IPS-20b (cell line): ENCODE results near the gene CPLANE2.
"Not testable (repeated sequence)": the region's sequence is repeated elsewhere in the genome, so short reads cannot be mapped to it uniquely, and the experiment has no call there.

Experiments used
- H3K27ac ChIP-seq: one replicate; pipeline ENCODE4 v1.5.1; 2013; ENCODE audit warnings: low read length
- H3K27me3 ChIP-seq: 2 replicates; pipeline ENCODE4 v1.6.1; 2013; ENCODE audit warnings: mild to moderate bottlenecking, low read length, inconsistent platforms; ENCODE audit not compliant: insufficient read depth
- H3K36me3 ChIP-seq: 2 replicates; pipeline ENCODE4 v1.6.1; 2013; ENCODE audit warnings: low read depth, mild to moderate bottlenecking, inconsistent platforms, low read length, moderate library complexity; ENCODE audit not compliant: insufficient read depth
- H3K4me1 ChIP-seq: 2 replicates; pipeline ENCODE4 v1.6.1; 2013; ENCODE audit warnings: mild to moderate bottlenecking, control low read depth, inconsistent platforms, low read length, moderate library complexity; ENCODE audit not compliant: insufficient read depth
- H3K4me3 ChIP-seq: 2 replicates; pipeline ENCODE4 v1.5.1; 2013; ENCODE audit warnings: mild to moderate bottlenecking, low read length, inconsistent platforms
- H3K9ac ChIP-seq: 2 replicates; pipeline ENCODE4 v1.6.1; 2013; ENCODE audit warnings: low read depth, mild to moderate bottlenecking, inconsistent platforms, low read length, moderate library complexity
- H3K9me3 ChIP-seq: 2 replicates; pipeline ENCODE4 v1.6.1; 2013; ENCODE audit warnings: mild to moderate bottlenecking, low read depth, low read length, inconsistent platforms; ENCODE audit not compliant: insufficient read depth

Gene CPLANE2

GRCh38 chr1:16247441-16247840 is 10.5 kb upstream of the CPLANE2 start:
- Histone ChIP-seq H3K36me3 (peaks cover 44% of the 10 kb centered on the region), H3K27ac (no peak overlapping the region), H3K27me3 (no peaks in the 10 kb centered on the region), H3K4me3 (no peak overlapping the region), H3K9me3 (no peaks in the 10 kb centered on the region), H3K9ac (no peak overlapping the region), H3K4me1 (no peaks in the 10 kb centered on the region)

DNA sequence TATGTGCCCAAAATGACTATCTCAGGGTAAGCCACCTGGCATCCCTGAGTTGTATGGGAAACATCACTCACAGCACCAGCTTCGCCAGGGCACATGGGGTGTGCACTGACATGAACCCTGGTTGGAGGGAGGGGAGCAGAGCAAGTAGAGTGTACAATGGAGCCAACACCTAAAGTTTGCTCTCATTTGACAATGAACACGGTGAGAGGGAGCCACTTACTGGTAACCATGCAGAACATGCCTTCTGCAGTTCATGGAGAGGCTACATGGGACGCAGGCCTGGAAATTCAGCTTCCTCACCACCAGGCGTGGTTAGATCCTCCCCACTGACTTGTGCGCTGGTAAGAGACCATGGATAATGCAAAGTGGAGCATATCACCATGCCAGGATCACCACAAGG is 10.0 kb upstream of the CPLANE2 start:
- no peaks in the 10 kb centered on the region for H3K4me1 ChIP-seq
- peaks cover 39% of the 10 kb centered on the region for H3K36me3 ChIP-seq
- H3K9ac ChIP-seq, result no peak overlapping the region
- H3K27ac ChIP-seq, result no peak overlapping the region
- no peak overlapping the region for H3K4me3 ChIP-seq
- H3K27me3 ChIP-seq, result no peaks in the 10 kb centered on the region
- H3K9me3 ChIP-seq, result no peaks in the 10 kb centered on the region

GRCh38 chr1:16246239-16246638 is 9.3 kb upstream of the CPLANE2 start:
- not testable (repeated sequence) for H3K9me3 ChIP-seq, H3K27ac ChIP-seq, H3K9ac ChIP-seq, H3K4me1 ChIP-seq, H3K27me3 ChIP-seq, H3K4me3 ChIP-seq
- peaks cover 32% of the 10 kb centered on the region for H3K36me3 ChIP-seq

DNA sequence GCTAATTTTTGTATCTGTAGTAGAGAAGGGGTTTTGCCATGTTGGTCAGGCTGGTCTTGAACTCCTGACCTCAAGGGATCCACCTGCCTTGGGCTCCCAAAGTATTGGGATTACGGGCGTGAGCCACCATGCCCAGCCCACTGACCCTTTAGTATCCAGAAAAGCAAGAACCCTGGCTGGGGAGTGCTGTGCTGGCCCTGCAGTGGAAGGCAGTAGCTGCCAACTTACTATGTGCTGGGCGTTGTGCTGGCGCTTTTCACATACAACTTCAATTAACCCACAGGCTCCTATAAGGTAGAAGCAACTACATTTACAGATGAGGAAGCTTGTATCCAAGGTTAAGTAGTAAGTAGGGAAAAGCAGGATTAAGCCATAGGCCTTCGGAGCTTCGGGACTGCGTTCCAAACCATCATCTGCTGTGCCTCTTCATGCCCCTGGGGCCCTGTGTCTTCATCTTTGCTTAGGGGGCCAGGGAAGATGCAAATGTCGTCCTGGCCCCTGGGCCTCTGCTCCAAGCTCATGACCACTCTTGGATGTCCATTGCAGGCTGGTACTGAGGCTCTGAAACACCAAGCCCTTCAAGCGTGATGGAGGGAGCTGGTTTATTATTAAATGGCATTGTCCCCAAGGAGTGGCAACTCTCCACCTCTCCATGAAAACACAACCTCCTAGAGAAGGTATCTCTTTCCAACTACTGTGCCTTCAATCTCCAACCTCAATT is 8.7 kb upstream of the CPLANE2 start:
- H3K9ac ChIP-seq, result no peak overlapping the region
- H3K4me3 ChIP-seq, result no peak overlapping the region
- H3K4me1 ChIP-seq, result no peaks in the 10 kb centered on the region
- H3K9me3 ChIP-seq, result no peaks in the 10 kb centered on the region
- peaks cover 26% of the 10 kb centered on the region for H3K36me3 ChIP-seq
- H3K27me3 ChIP-seq, result no peaks in the 10 kb centered on the region
- no peak overlapping the region for H3K27ac ChIP-seq

GRCh38 chr1:16244650-16245285 is 7.8 kb upstream of the CPLANE2 start:
- H3K9ac ChIP-seq, result no peak overlapping the region
- no peaks in the 10 kb centered on the region for H3K27me3 ChIP-seq
- no peaks in the 10 kb centered on the region for H3K9me3 ChIP-seq
- H3K4me1 ChIP-seq, result no peaks in the 10 kb centered on the region
- no peak overlapping the region for H3K27ac ChIP-seq
- H3K4me3 ChIP-seq, result no peak overlapping the region
- peaks cover 19% of the 10 kb centered on the region; the same call in 1 of the 2 replicates for H3K36me3 ChIP-seq

- Histone ChIP-seq H3K9me3 (no peaks in the 10 kb centered on the region), H3K27ac (no peak overlapping the region), H3K27me3 (no peaks in the 10 kb centered on the region), H3K4me3 (no peak overlapping the region), H3K4me1 (no peaks in the 10 kb centered on the region), H3K9ac (0 out of 2 replicates have a peak overlapping the region, but pooled peaks have one; percentile 12), H3K36me3 (peaks cover 12% of the 10 kb centered on the region; the same call in 1 of the 2 replicates)
These were observed 7.1 kb upstream of the CPLANE2 start for GRCh38 chr1:16243936-16244649.

DNA sequence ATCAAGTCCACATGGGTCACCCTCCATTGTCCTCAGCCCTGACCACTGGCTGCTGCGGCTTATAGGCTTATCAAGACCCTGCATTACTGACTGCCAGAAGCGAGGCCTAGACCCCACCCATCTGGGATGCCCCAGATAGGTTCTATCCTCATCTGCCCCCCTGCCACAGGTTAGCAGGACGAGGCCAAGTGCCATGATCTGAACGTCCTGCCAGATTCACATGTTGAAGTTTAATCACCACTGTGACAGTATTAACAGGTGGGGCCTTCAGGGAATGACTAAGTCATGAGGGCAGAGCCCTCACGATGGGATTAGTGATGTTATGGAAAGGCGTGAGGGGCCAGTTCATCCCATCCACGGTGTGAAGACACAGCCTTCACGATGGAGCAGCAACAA is 6.2 kb upstream of the CPLANE2 start:
- H3K4me1 ChIP-seq, result no peaks in the 10 kb centered on the region
- peaks cover 7% of the 10 kb centered on the region; the same call in 1 of the 2 replicates for H3K36me3 ChIP-seq
- H3K9me3 ChIP-seq, result no peaks in the 10 kb centered on the region
- H3K4me3 ChIP-seq, result no peak overlapping the region
- H3K27me3 ChIP-seq, result no peaks in the 10 kb centered on the region
- no peak overlapping the region for H3K9ac ChIP-seq
- no peak overlapping the region for H3K27ac ChIP-seq

DNA sequence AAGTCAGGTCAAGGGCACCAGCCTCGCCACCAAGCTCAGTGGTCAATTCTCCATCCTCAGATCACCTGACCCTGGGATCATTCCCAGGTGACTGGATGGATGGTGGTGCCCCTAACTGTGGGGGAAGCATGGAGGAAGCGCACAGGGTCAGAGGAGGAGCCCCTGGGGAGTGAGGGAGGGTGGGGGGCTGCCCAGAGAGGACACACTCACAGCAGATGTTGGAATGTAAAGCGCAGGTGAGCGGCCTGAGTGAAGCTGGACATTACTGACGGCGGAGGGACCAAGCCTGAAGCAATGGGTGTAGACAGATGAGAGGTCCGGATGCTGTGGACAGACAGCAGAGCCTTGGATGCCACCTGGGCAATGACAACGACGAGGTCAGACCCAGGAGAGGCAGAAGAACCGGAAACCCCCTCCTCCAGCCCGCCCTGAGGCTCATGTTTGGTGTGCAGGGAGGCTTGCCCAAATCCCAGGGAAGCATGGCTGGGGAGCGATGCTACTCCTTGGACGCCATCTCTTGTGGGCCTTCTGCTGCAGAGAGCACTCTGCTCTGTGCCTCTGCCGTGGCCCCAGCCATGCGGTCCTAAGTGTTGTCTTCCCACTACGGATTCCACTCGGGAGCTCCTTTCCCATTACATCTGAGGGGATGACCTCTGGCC is 5.7 kb upstream of the CPLANE2 start:
- Histone ChIP-seq H3K9ac (no peak overlapping the region), H3K27ac (no peak overlapping the region)

DNA sequence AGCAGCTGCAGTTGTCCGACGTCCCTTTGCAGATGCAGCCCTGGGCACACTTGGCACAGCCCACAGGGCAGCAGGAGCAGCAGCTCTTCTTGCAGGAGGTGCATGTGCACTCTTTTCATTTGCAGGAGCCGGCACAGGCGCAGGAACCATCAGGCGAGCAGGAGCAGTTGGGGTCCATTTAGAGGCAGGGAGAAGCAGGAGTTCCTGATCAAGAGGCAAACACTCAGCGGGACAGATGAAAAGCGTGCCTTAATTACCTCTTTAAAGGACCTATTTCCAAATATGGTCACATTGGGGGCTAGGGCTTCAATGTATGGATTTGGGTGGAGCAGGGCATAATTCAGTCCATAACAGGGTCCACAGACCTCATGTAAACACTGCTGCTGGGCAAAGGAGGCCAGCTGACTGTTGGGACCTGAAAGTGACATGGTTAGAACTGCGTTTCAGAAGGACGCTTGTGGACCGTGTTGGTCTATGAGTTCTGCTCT is 4.3 kb upstream of the CPLANE2 start:
- Histone ChIP-seq H3K27ac (no peak overlapping the region), H3K4me1 (peaks cover 3% of the 10 kb centered on the region; the same call in 1 of the 2 replicates), H3K27me3 (peaks cover 3% of the 10 kb centered on the region), H3K9me3 (no peaks in the 10 kb centered on the region), H3K36me3 (no peaks in the 10 kb centered on the region), H3K9ac (no peak overlapping the region), H3K4me3 (no peak overlapping the region)

More for the DNA sequence above, 5.7 kb upstream of the CPLANE2 start:
- Histone ChIP-seq H3K4me3 (no peak overlapping the region), H3K9me3 (no peaks in the 10 kb centered on the region), H3K36me3 (peaks cover 7% of the 10 kb centered on the region; the same call in 1 of the 2 replicates), H3K27me3 (no peaks in the 10 kb centered on the region), H3K4me1 (no peaks in the 10 kb centered on the region)

DNA sequence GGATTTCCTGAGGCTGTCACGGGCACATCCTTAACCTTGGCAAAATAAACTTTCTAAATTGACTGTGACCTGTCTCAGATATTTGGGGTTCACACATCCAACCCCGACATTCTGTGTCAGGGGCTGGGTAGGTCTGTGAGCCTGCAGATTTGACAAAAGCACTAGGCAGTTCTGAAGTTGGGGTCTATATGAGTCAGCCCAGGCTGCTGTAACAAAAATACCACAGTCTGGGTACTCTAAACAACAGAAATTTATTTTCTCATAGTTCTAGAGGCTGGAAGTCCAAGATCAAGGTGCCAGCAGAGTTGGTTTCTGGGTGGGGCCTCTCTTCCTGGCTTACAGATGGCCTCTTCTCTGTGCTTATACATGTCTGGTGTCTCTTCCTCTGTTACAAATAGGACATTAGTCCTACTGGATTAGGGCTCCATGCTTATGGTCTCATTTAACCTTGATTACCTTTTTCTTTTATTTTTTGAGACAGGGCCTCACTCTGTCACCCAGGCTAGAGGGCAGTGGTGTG is 3.0 kb upstream of the CPLANE2 start:
- H3K4me1 ChIP-seq, result peaks cover 3% of the 10 kb centered on the region; the same call in 1 of the 2 replicates
- no peak overlapping the region for H3K4me3 ChIP-seq
- H3K27me3 ChIP-seq, result peaks cover 8% of the 10 kb centered on the region
- H3K36me3 ChIP-seq, result no peaks in the 10 kb centered on the region
- no peak overlapping the region for H3K9ac ChIP-seq
- H3K27ac ChIP-seq, result no peak overlapping the region
- no peaks in the 10 kb centered on the region for H3K9me3 ChIP-seq

GRCh38 chr1:16237343-16237830 is 404 bp upstream of the CPLANE2 start:
- Histone ChIP-seq H3K9ac (peak overlapping the region; percentile 78; the same call in 1 of the 2 replicates), H3K4me1 (peaks cover 3% of the 10 kb centered on the region; the same call in 1 of the 2 replicates), H3K27me3 (peaks cover 8% of the 10 kb centered on the region), H3K36me3 (no peaks in the 10 kb centered on the region), H3K27ac (no peak overlapping the region), H3K9me3 (no peaks in the 10 kb centered on the region), H3K4me3 (peak overlapping the region; percentile 88)
